ENCODE results near the gene NCAM2.

The NCAM2 gene

GRCh38 chr21:21122680-21123079, 124.5 kb downstream of the NCAM2 start:
- Histone ChIP-seq H3K9ac (ENCODE audit: low read length) (no peak overlapping the region), H3K4me2 (ENCODE audit: low read length) (no peak overlapping the region), H3K36me3 (ENCODE audit: insufficient read depth, low read length) (no peaks in the 10 kb centered on the region), H3F3A (ENCODE audit: insufficient read depth, low read length) (no peaks in the 10 kb centered on the region), H3K9me3 (ENCODE audit: low read length) (no peaks in the 10 kb centered on the region), H3K79me2 (ENCODE audit: insufficient read depth, low read length) (no peaks in the 10 kb centered on the region), H4K20me1 (ENCODE audit: insufficient read depth, low read length) (no peaks in the 10 kb centered on the region), H2AFZ (ENCODE audit: low read length) (no peak overlapping the region), H3K9me2 (ENCODE audit: low read depth, low read length) (no peaks in the 10 kb centered on the region), H3K27ac (ENCODE audit: low read depth, low read length, poor library complexity, severe bottlenecking) (no peak overlapping the region), H3K4me1 (ENCODE audit: insufficient read depth, low read length, severe bottlenecking) (no peaks in the 10 kb centered on the region), H3K27me3 (ENCODE audit: insufficient read depth, low read length) (no peaks in the 10 kb centered on the region), H3K4me3 (ENCODE audit: low read depth, low read length, poor library complexity, severe bottlenecking) (no peak overlapping the region)
- TF ChIP-seq, protein P1, sequence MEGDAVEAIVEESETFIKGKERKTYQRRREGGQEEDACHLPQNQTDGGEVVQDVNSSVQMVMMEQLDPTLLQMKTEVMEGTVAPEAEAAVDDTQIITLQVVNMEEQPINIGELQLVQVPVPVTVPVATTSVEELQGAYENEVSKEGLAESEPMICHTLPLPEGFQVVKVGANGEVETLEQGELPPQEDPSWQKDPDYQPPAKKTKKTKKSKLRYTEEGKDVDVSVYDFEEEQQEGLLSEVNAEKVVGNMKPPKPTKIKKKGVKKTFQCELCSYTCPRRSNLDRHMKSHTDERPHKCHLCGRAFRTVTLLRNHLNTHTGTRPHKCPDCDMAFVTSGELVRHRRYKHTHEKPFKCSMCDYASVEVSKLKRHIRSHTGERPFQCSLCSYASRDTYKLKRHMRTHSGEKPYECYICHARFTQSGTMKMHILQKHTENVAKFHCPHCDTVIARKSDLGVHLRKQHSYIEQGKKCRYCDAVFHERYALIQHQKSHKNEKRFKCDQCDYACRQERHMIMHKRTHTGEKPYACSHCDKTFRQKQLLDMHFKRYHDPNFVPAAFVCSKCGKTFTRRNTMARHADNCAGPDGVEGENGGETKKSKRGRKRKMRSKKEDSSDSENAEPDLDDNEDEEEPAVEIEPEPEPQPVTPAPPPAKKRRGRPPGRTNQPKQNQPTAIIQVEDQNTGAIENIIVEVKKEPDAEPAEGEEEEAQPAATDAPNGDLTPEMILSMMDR (IDR thresholded peaks at IDR 0.05; ENCODE audit: low read length), result no peak
- TF ChIP-seq EZH2 (IDR thresholded peaks at IDR 0.05; ENCODE audit: borderline replicate concordance, low read length), result no peak

GRCh38 chr21:21132390-21132789, 134.2 kb downstream of the NCAM2 start:
- no peaks in the 10 kb centered on the region for H4K20me1 ChIP-seq (ENCODE audit: insufficient read depth, low read length)
- H3K27ac ChIP-seq (ENCODE audit: low read depth, low read length, poor library complexity, severe bottlenecking), result no peak overlapping the region
- no peaks in the 10 kb centered on the region for H3K27me3 ChIP-seq (ENCODE audit: insufficient read depth, low read length)
- H3K9me3 ChIP-seq (ENCODE audit: low read length), result no peaks in the 10 kb centered on the region
- no peak overlapping the region for H2AFZ ChIP-seq (ENCODE audit: low read length)
- H3K9me2 ChIP-seq (ENCODE audit: low read depth, low read length), result no peaks in the 10 kb centered on the region
- no peaks in the 10 kb centered on the region for H3K79me2 ChIP-seq (ENCODE audit: insufficient read depth, low read length)
- no peak overlapping the region for H3K4me3 ChIP-seq (ENCODE audit: low read depth, low read length, poor library complexity, severe bottlenecking)
- no peaks in the 10 kb centered on the region for H3K36me3 ChIP-seq (ENCODE audit: insufficient read depth, low read length)
- H3F3A ChIP-seq (ENCODE audit: insufficient read depth, low read length), result no peaks in the 10 kb centered on the region
- no peak overlapping the region for H3K4me2 ChIP-seq (ENCODE audit: low read length)
- H3K4me1 ChIP-seq (ENCODE audit: insufficient read depth, low read length, severe bottlenecking), result no peaks in the 10 kb centered on the region
- TF ChIP-seq EZH2 (IDR thresholded peaks at IDR 0.05; ENCODE audit: borderline replicate concordance, low read length), result no peak
- TF ChIP-seq, protein P1 (IDR thresholded peaks at IDR 0.05; ENCODE audit: low read length), result no peak
- H3K9ac ChIP-seq (ENCODE audit: low read length), result no peak overlapping the region

GRCh38 chr21:21137986-21138385, 139.8 kb downstream of the NCAM2 start:
- Histone ChIP-seq H3K9me2 (ENCODE audit: low read depth, low read length) (no peaks in the 10 kb centered on the region), H3K79me2 (ENCODE audit: insufficient read depth, low read length) (no peaks in the 10 kb centered on the region), H3K27me3 (ENCODE audit: insufficient read depth, low read length) (no peaks in the 10 kb centered on the region), H3K9me3 (ENCODE audit: low read length) (no peaks in the 10 kb centered on the region), H3K4me1 (ENCODE audit: insufficient read depth, low read length, severe bottlenecking) (no peaks in the 10 kb centered on the region), H3K9ac (ENCODE audit: low read length) (no peak overlapping the region), H3K4me3 (ENCODE audit: low read depth, low read length, poor library complexity, severe bottlenecking) (no peak overlapping the region), H4K20me1 (ENCODE audit: insufficient read depth, low read length) (no peaks in the 10 kb centered on the region), H3K36me3 (ENCODE audit: insufficient read depth, low read length) (no peaks in the 10 kb centered on the region), H3F3A (ENCODE audit: insufficient read depth, low read length) (no peaks in the 10 kb centered on the region), H3K27ac (ENCODE audit: low read depth, low read length, poor library complexity, severe bottlenecking) (no peak overlapping the region), H2AFZ (ENCODE audit: low read length) (no peak overlapping the region), H3K4me2 (ENCODE audit: low read length) (no peak overlapping the region)
- TF ChIP-seq, protein P1 (IDR thresholded peaks at IDR 0.05; ENCODE audit: low read length), result no peak
- TF ChIP-seq EZH2 (IDR thresholded peaks at IDR 0.05; ENCODE audit: borderline replicate concordance, low read length), result no peak

Measured in OCI-LY1 (cell line).